ENCODE data around the gene CDK9.

GRCh38 chr9:127744398-127745110, 41.3 kb upstream of the CDK9 start:
- TF ChIP-seq CTCF (conservative IDR thresholded peaks at IDR 0.05; ENCODE audit: low read depth, low read length), result no peak
- no peak for TF ChIP-seq EZH2 (IDR thresholded peaks at IDR 0.05; ENCODE audit: low read length, unreplicated experiment)

All from PC-3 (cell line).